Measurements from ENCODE around the gene DMXL2.

DMXL2 gene

GRCh38 chr15:51403946-51404695 is 218.4 kb downstream of the DMXL2 start:
- no peak for DNase-seq

GRCh38 chr15:51403072-51403878 is 219.3 kb downstream of the DMXL2 start:
- DNase-seq: peak; percentile 15

GRCh38 chr15:51401872-51402517 is 220.6 kb downstream of the DMXL2 start:
- peak; percentile 35 for DNase-seq

- DNase-seq: no peak
Measured at GRCh38 chr15:51401051-51401780, 221.4 kb downstream of the DMXL2 start.

GRCh38 chr15:51398626-51399025 is 223.9 kb downstream of the DMXL2 start:
- DNase-seq: no peak
